HL-60 (cell line): ENCODE data around the gene KRT17.

Experiments
- CTCF ChIP-seq: IDR thresholded peaks from one replicate; pipeline ENCODE4 v1.5.1; 2011; ENCODE audit warnings: low read length, control low read depth, inconsistent platforms; ENCODE audit not compliant: insufficient read depth
- REST ChIP-seq: IDR thresholded peaks from 2 replicates; pipeline ENCODE4 v1.6.1; 2012; ENCODE audit warnings: low read depth; ENCODE audit not compliant: insufficient replicate concordance

- no peak for TF ChIP-seq CTCF
- no peak for TF ChIP-seq REST
Observed at GRCh38 chr17:41652461-41652970, 28.1 kb upstream of the KRT17 start.
